GM19438 (cell line): ENCODE results near the gene TBC1D1.
"Not testable (repeated sequence)": the region's sequence is repeated elsewhere in the genome, so short reads cannot be mapped to it uniquely, and the experiment has no call there.

Experiments used
- ATAC-seq: cut with Tn5 transposase; IDR thresholded peaks from one replicate; pipeline ENCODE4 v1.9.1; 2021; ENCODE audit warnings: low read depth; ENCODE audit not compliant: unreplicated experiment

Gene TBC1D1

DNA sequence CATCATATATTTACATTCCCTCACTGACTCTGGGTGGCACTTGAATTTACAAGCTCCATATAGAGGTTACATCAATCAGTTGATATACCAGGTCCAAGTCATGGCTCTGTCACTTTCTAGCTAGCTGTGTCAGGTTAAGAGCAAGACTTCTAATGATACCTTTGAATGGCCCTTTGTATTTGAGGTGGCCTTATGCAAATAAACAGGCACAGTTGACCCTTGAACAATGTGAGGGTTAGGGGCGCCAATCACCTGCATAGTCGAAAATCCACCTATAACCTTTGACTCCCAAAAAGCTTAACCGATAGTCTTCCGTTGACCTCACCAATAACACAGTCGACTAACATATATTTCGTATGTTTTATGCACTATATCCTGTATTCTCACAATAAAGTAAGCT lies 68.0 kb downstream of the TBC1D1 start:
- no peak for ATAC-seq

- no peak for ATAC-seq
Observed at GRCh38 chr4:37960098-37960497, 69.2 kb downstream of the TBC1D1 start, which contains the start of gene PTTG2. Gene PTTG2, plus strand, starts transcription at chr4:37960398. Its CDS starts 37 bp downstream, at chr4:37960435.

GRCh38 chr4:37960679-37961450 lies 70.0 kb downstream of the TBC1D1 start:
- ATAC-seq, result no peak

GRCh38 chr4:37964734-37965457 lies 74.0 kb downstream of the TBC1D1 start:
- ATAC-seq, result no peak

- ATAC-seq, result no peak
Observed at GRCh38 chr4:37966044-37966443, 75.2 kb downstream of the TBC1D1 start.

DNA sequence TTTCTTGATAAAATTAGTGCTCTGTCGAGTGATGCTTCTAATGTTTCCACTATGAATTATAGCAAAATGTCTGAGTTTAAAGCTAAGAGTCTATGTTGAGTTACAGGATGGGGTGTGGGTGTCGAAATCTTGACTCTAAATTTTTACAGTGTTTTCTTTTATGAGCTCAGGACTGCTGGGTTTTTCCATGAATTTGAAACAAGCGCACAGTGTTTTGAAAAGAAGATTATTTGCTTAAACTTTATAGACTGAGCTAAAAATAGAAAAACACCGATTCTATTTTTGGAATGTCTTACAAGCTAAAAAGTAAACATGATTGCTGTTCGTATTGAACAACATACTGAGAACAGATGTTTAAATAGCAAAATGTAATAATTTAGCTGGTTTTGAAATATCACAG lies 76.9 kb downstream of the TBC1D1 start:
- ATAC-seq, result no peak

GRCh38 chr4:37968747-37969146 lies 77.9 kb downstream of the TBC1D1 start:
- ATAC-seq, result no peak

DNA sequence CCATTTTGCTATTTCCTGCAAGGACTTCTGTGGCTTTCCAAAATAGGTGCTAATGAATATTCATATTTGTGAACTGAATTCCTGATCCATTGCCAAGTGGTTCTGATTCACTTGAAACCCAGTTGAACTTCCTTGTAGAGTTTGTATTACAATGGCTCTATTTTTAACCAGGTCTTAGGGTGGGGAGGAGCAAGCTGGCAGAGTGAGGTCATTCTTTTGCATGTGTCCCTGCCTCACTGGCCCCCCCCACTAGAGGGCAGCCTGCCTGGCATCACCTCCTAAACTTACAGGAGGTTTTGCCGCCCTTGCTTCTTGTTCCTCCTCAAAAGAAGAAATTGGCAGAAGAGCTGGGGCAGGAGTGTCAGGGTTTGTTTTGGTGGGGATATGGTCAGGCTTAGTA lies 79.8 kb downstream of the TBC1D1 start:
- no peak for ATAC-seq

GRCh38 chr4:37971202-37971601 lies 80.3 kb downstream of the TBC1D1 start:
- no peak for ATAC-seq

DNA sequence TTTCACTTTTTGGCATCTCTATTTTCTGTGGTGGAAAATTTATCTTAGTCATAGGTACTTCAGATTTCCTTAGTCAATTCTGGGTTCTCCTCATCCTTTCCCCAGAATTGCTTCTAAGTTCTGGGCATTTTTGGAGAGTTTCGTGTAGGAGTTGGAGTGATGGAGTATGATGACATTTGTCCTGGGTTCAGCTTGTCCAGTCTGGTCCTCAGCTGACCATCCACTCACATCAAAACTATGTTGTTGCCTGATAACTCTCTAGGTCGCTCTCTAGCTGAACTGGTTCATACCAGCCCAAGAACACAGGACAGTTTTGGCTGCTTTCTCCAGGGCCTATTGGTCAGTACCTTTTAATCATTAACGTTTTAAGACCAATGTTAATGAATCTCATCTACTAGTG lies 82.6 kb downstream of the TBC1D1 start:
- no peak for ATAC-seq

DNA sequence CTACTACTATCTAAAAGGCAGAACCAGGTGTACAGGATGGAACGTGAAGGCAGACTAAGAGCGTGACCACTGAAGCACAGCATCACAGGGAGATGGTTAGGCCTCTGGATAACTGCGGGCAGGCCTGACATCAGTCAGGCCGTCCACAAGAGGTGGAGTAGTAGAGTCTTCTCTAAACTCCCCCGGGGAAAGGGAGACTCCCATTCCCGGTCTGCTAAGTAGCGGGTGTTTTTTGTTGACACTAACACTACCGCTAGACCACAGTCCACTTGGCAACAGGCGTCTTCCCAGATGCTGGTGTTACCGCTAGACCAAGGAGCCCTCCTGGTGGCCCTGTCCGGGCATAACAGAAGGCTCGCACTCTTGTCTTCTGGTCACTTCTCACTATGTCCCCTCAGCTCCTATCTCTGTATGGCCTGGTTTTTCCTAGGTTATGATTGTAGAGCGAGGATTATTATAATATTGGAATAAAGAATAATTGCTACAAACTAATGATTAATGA lies 84.5 kb downstream of the TBC1D1 start:
- not testable (repeated sequence) for ATAC-seq

- no peak for ATAC-seq
Observed at GRCh38 chr4:37976507-37976906, 85.6 kb downstream of the TBC1D1 start.

GRCh38 chr4:37976991-37977470 lies 86.1 kb downstream of the TBC1D1 start:
- peak; percentile 79 for ATAC-seq

- ATAC-seq, result peak; percentile 55
Observed at GRCh38 chr4:37977471-37978247, 86.8 kb downstream of the TBC1D1 start.

- ATAC-seq, result peak; percentile 17
Observed at GRCh38 chr4:37978248-37978924, 87.5 kb downstream of the TBC1D1 start.

GRCh38 chr4:37980246-37980645 lies 89.4 kb downstream of the TBC1D1 start:
- no peak for ATAC-seq

- no peak for ATAC-seq
Observed at GRCh38 chr4:37981425-37981824, 90.5 kb downstream of the TBC1D1 start.

DNA sequence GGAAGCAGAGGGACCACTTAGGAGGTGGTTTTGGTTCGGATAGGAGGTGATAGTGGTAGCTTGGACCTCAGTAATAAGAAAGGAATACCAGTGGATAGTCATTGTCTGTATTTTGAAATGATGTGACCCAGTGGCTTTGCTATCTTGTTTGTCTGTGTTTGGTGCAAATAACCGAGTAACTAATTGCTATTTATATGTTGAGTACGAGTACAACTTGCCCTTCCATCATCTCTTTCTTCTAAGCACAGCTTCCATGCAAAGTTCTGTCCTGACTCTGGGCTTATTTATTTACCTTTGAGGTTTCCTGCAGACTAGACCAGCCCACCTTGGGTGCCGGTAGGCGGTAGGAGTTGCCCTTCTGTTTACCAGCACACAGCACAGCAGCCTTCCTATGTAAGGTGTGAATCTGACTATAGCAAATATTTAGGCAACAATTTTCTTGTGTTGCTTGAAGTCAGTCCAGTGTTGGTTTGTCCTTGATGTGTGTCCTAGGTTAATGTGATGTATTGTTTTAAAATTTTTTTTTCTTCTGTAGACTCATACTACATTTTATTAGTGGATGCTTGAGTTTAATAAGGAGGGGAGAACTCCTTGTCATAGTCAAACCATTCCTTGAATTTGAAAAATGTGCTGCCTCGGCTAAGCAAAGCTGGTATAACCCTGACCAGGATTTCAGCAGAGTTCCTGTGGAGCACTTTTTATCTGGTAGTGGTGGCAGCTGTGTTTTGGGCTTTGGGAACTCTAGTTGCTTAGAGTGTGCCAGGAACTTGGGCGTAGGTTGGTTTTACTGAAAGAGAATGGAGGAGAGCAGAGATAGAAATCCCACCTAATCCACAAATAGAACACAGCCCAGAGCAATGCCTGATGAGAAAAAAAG lies 91.2 kb downstream of the TBC1D1 start:
- no peak for ATAC-seq

DNA sequence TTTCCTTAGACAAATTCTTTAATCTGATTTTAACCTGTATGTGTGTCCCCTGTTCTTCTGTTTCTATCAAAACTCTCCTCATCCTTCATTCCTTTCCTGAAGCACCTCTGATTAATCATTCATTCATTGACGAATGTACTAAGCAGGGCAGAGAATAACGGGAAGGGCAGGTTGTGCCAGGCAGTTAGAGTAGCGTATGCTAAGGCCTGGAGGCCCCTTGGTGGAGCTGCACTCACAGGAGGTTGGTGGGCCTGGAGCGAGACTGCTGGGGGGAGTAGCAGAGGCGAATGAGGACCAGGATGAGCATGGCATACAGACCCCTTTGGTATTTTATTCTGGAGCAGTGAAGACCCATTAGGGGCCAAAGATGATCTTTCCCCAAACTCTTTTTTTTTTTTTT lies 91.9 kb downstream of the TBC1D1 start:
- no peak for ATAC-seq
